IMR-90 (cell line): Measurements from ENCODE around the gene PERM1. TPM values are rescaled to one million over a fixed set of nuclear protein-coding genes. Genes with fewer than 3 reads are reported as not detected.

Source experiments
- ATAC-seq: fragments of 200-7000 bp; cut with Tn5 transposase; 2 replicates; pipeline ENCODE4 v1.9.1; 2020; ENCODE audit warnings: low read depth, mild to moderate bottlenecking, moderate library complexity
- BruUV-seq: library from RNA; stranded (reverse); fragments of 400-500 nt; replicated peaks from 2 replicates; lab custom pipeline; 2021; lab: Mats Ljungman, UMichigan
- CTCF ChIA-PET: fragments of 300-600 bp; formaldehyde crosslinking; extraction: SDS; loops from one replicate; lab custom pipeline; 2021; ENCODE audit warnings: antibody characterized with exemption; lab: Yijun Ruan, JAX
- POLR2A ChIA-PET: fragments of 300-600 bp; sonication (Branson Sonifier 250); formaldehyde crosslinking; loops from one replicate; lab custom pipeline; 2022; ENCODE audit warnings: antibody characterized with exemption; ENCODE audit not compliant: unreplicated experiment; lab: Charles Lee
- DNase-seq: peaks from one replicate; pipeline ENCODE4 v3.0.0; 2013
- H2AFZ ChIP-seq: replicated peaks from 2 replicates; pipeline ENCODE3; 2013; ENCODE audit warnings: low read length, mild to moderate bottlenecking; ENCODE audit not compliant: poor library complexity
- H2AK5ac ChIP-seq: 2 replicates; pipeline ENCODE4 v1.6.1; 2013; ENCODE audit warnings: low read depth, low read length, inconsistent platforms
- H2AK9ac ChIP-seq: replicated peaks from 2 replicates; pipeline ENCODE3; 2013; ENCODE audit warnings: mild to moderate bottlenecking, low read depth, low read length, moderate library complexity; ENCODE audit not compliant: poor library complexity
- H2BK120ac ChIP-seq: 2 replicates; pipeline ENCODE4 v1.6.1; 2013; ENCODE audit warnings: low read depth, low read length, inconsistent platforms
- H2BK15ac ChIP-seq: 3 replicates; pipeline ENCODE4 v1.6.1; 2013; ENCODE audit warnings: low read depth, low read length, inconsistent platforms
- H2BK20ac ChIP-seq: 2 replicates; pipeline ENCODE4 v1.6.1; 2013; ENCODE audit warnings: low read depth, mild to moderate bottlenecking, inconsistent platforms, low read length, moderate library complexity
- H2BK5ac ChIP-seq: 2 replicates; pipeline ENCODE4 v1.6.1; 2013; ENCODE audit warnings: mild to moderate bottlenecking, low read depth, low read length, inconsistent platforms; ENCODE audit not compliant: poor library complexity, severe bottlenecking
- H3K14ac ChIP-seq: replicated peaks from 2 replicates; pipeline ENCODE4 v1.6.1; 2013; ENCODE audit warnings: low read depth, low read length, inconsistent platforms
- H3K18ac ChIP-seq: 2 replicates; pipeline ENCODE4 v1.6.1; 2013; ENCODE audit warnings: low read depth, low read length, control low read depth
- H3K23ac ChIP-seq: 2 replicates; pipeline ENCODE4 v1.6.1; 2013; ENCODE audit warnings: low read depth, low read length, inconsistent platforms
- H3K27ac ChIP-seq: 2 replicates; pipeline ENCODE4 v1.5.1; 2013; ENCODE audit warnings: mild to moderate bottlenecking, control low read depth, low read length; ENCODE audit not compliant: insufficient read depth
- H3K27me3 ChIP-seq: 2 replicates; pipeline ENCODE4 v1.6.1; 2013; ENCODE audit warnings: low read length; ENCODE audit not compliant: control insufficient read depth, insufficient read depth
- H3K36me3 ChIP-seq: 2 replicates; pipeline ENCODE4 v1.6.1; 2013; ENCODE audit warnings: low read length, mixed read lengths; ENCODE audit not compliant: control insufficient read depth, insufficient read depth
- H3K4ac ChIP-seq: 2 replicates; pipeline ENCODE4 v1.6.1; 2013; ENCODE audit warnings: low read depth, low read length, inconsistent platforms
- H3K4me1 ChIP-seq: 2 replicates; pipeline ENCODE4 v1.6.1; 2013; ENCODE audit warnings: low read length, mixed read lengths; ENCODE audit not compliant: control insufficient read depth, insufficient read depth
- H3K4me2 ChIP-seq: 2 replicates; pipeline ENCODE4 v1.6.1; 2013; ENCODE audit warnings: low read depth, mild to moderate bottlenecking, control low read depth, low read length, moderate library complexity
- H3K4me3 ChIP-seq: 2 replicates; pipeline ENCODE4 v1.5.1; 2013; ENCODE audit warnings: low read depth, mild to moderate bottlenecking, control low read depth, low read length, moderate library complexity; ENCODE audit not compliant: insufficient read depth
- H3K56ac ChIP-seq: 2 replicates; pipeline ENCODE4 v1.6.1; 2013; ENCODE audit warnings: low read length, inconsistent platforms; ENCODE audit not compliant: insufficient read depth; ENCODE audit errors: extremely low read depth
- H3K79me1 ChIP-seq, 2 experiments: 2 replicates each; pipeline ENCODE4 v1.6.1; 2013; ENCODE audit warnings: low read length in 2 of 2, inconsistent platforms in 1 of 2, low read depth in 1 of 2
- H3K9ac ChIP-seq: 2 replicates; pipeline ENCODE4 v1.6.1; 2013; ENCODE audit warnings: low read depth, low read length, control low read depth
- H3K9me1 ChIP-seq: 2 replicates; pipeline ENCODE4 v1.6.1; 2013; ENCODE audit warnings: low read length, inconsistent platforms; ENCODE audit not compliant: insufficient read depth
- H3K9me3 ChIP-seq: 2 replicates; pipeline ENCODE4 v1.6.1; 2013; ENCODE audit warnings: low read length; ENCODE audit not compliant: control insufficient read depth, insufficient read depth
- H4K20me1 ChIP-seq: 2 replicates; pipeline ENCODE4 v1.6.1; 2013; ENCODE audit warnings: low read length, inconsistent platforms; ENCODE audit not compliant: insufficient read depth
- H4K5ac ChIP-seq: 2 replicates; pipeline ENCODE4 v1.6.1; 2013; ENCODE audit warnings: mild to moderate bottlenecking, low read depth, low read length, control low read depth
- H4K8ac ChIP-seq, 2 experiments: 2 replicates each; pipeline ENCODE4 v1.6.1; 2013; ENCODE audit warnings: low read depth in 2 of 2, low read length in 2 of 2, control low read depth in 1 of 2, inconsistent platforms in 1 of 2
- H4K91ac ChIP-seq: 2 replicates; pipeline ENCODE4 v1.6.1; 2013; ENCODE audit warnings: low read depth, low read length, inconsistent platforms; ENCODE audit not compliant: insufficient read depth
- CEBPB ChIP-seq: IDR thresholded peaks from 2 replicates; pipeline ENCODE4 v1.6.1; 2012; ENCODE audit warnings: low read depth, low read length, improper control_type of control experiment
- MAZ ChIP-seq: IDR thresholded peaks from 2 replicates; pipeline ENCODE4 v1.6.1; 2012; ENCODE audit warnings: low read depth, mild to moderate bottlenecking, low read length, improper control_type of control experiment, moderate library complexity, borderline replicate concordance
- WGBS, 2 experiments: methylation state at CpG; one replicate each; pipeline versions ENCODE4 v1.1.5 to v1.1.7; 2013; ENCODE audit warnings: missing lambda C conversion rate in 2 of 2; ENCODE audit not compliant: insufficient read length in 1 of 2; ENCODE audit errors: extremely low coverage in 2 of 2; 5-methylcytosine and 5-hydroxymethylcytosine counted together
- dilution Hi-C: fragments of 300-500 bp; cut with HindIII; formaldehyde crosslinking; loops from one replicate; pipeline ENCODE4 v1.14.3; 2018; ENCODE audit warnings: low sequenced_read_pairs; ENCODE audit not compliant: unreplicated experiment
- in situ Hi-C: fragments of 300-500 bp; cut with MboI; formaldehyde crosslinking; loops from 3 replicates; pipeline ENCODE4 v1.14.3; 2019; ENCODE audit warnings: low sequenced_read_pairs, inconsistent platforms, mixed read lengths
- intact Hi-C: fragments of 100-400 bp; cut with micrococcal nuclease; formaldehyde crosslinking; loops from 2 replicates; pipeline ENCODE4 v1.10.0; 2022
- polyA plus RNA-seq, 3 experiments: library from polyadenylated mRNA; depleted of rRNA; stranded (reverse); fragments of >200 nt; gene quantifications; 2 replicates each; pipeline ENCODE4 v1.2.3, GENCODE V29; 2012; ENCODE audit warnings: low replicate concordance in 1 of 3
- total RNA-seq: library from RNA; depleted of rRNA; stranded (reverse); fragments of >200 nt; gene quantifications from 2 replicates; pipeline ENCODE4 v1.2.3, GENCODE V29; 2012
- TF ChIP-seq, protein P1 (sequence below): conservative IDR thresholded peaks from 2 replicates; pipeline ENCODE4 v1.5.1; 2012; ENCODE audit warnings: mild to moderate bottlenecking, low read depth, low read length, improper control_type of control experiment

The PERM1 gene
- total and polyA plus RNA-seq, 2 of the 4 experiments (the other 2 are of a cell fraction): not detected

DNA sequence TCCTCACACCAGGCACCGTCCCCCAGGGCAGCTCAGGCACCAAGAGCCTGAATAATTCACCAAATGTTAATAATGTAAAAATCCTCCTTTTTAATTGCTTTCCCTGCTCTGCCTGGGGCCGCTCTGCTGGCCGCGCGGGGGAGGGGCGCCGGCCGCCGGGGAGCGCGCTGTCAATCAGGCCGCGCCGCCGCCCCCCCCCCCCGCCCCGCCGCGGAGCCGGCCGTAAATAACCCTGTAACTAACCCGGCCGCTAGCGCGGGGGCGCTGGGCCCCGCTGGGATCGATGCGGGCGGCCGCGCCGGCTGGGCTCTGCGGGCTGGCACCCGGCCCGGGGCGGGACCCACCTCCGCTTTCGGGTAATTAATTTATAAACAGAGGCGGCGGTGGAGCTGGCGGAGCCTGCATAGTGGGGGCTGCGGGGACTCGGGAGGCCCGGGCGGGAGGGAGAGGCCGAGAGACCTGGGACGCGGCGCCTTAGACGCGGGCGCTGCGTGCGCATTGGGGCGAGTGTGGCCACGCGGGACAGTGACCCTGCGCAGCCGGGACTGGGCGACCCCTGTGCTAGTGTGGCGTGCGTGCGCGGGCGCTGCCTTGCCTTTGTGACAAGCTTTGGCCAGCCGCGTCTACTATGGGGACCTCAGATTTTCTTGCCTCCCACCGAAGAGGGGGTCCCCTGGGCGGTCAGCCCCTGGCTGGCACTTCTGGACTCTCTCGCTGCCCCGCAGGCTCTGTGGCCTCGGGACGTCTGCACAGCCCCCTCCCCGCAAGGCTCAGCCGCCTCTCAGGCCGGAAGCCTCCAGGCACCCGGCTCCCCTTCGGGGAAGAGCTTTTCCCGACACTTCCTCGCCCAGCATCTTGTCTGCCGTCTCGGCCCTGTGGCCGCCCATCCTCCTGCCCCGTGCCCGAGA lies 41.5 kb downstream of the PERM1 start:
- Histone ChIP-seq H3K9me1 (no peaks in the 10 kb centered on the region), H3K18ac (peak overlapping the region; percentile 21; the same call in 1 of the 2 replicates), H2AK5ac (peak overlapping the region; percentile 94), H3K14ac (peak overlapping the region; percentile 66; the same call in 1 of the 2 replicates), H4K91ac (peak overlapping the region; percentile 89), H2BK120ac (peak overlapping the region; percentile 87), H2BK20ac (peak overlapping the region; percentile 62), H4K20me1 (peaks cover 16% of the 10 kb centered on the region), H2AK9ac (peak overlapping the region; percentile 83), H3K4me2 (peak overlapping the region; percentile 65), H4K5ac (peak overlapping the region; percentile 27; the same call in 1 of the 2 replicates), H3K27ac (peak overlapping the region; percentile 43), H3K4ac (peak overlapping the region; percentile 81), H3K27me3 (no peaks in the 10 kb centered on the region), H3K56ac (peak overlapping the region; percentile 54), H3K4me1 (peaks cover 48% of the 10 kb centered on the region), H3K9me3 (no peaks in the 10 kb centered on the region), H3K36me3 (peaks cover 4% of the 10 kb centered on the region), H3K79me1 (0 out of 4 replicates have a peak, but pooled peaks cover 0 to 5% of the 10 kb centered on the region in 2 experiments), H3K9ac (peak overlapping the region; percentile 26; the same call in 1 of the 2 replicates), H3K4me3 (no peak overlapping the region), H4K8ac (peak overlapping the region; percentile 43 to 83; a peak in 2 of 4 replicates), H3K23ac (peak overlapping the region; percentile 91; the same call in 1 of the 2 replicates), H2BK5ac (peak overlapping the region; percentile 68), H2AFZ (peak overlapping the region; percentile 66), H2BK15ac (peak overlapping the region; percentile 42; the same call in 1 of the 3 replicates)
- POLR2A ChIA-PET: interaction anchor here (0.6 kb wide), 1 partner anchor 12 kb away, joined by 3 read pairs; no protein-coding TSS in a partner anchor
- WGBS, 2 experiments: 5% methylated on average over 39 of the region's 86 CpGs; no CpG with 5 or more reads in 1 of the 2 experiments
- intact Hi-C loops: loop anchor here (1.0 to 2.0 kb wide), 2 partner anchors 16 to 28 kb away; no protein-coding TSS in a partner anchor
- TF ChIP-seq CEBPB (no peak), MAZ (peak; percentile 58)
- TF ChIP-seq, protein P1, sequence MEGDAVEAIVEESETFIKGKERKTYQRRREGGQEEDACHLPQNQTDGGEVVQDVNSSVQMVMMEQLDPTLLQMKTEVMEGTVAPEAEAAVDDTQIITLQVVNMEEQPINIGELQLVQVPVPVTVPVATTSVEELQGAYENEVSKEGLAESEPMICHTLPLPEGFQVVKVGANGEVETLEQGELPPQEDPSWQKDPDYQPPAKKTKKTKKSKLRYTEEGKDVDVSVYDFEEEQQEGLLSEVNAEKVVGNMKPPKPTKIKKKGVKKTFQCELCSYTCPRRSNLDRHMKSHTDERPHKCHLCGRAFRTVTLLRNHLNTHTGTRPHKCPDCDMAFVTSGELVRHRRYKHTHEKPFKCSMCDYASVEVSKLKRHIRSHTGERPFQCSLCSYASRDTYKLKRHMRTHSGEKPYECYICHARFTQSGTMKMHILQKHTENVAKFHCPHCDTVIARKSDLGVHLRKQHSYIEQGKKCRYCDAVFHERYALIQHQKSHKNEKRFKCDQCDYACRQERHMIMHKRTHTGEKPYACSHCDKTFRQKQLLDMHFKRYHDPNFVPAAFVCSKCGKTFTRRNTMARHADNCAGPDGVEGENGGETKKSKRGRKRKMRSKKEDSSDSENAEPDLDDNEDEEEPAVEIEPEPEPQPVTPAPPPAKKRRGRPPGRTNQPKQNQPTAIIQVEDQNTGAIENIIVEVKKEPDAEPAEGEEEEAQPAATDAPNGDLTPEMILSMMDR: 0 out of 2 replicates have a peak, but pooled peaks have one; percentile 22
- BruUV-seq: no TSS peak
- ATAC-seq: peak; percentile 34
- peak; percentile 62 for DNase-seq
- CTCF ChIA-PET: interaction anchor here (1.0 kb wide), 1 partner anchor 10 kb away, joined by 3 read pairs; no protein-coding TSS in a partner anchor
- in situ Hi-C loops: no loop called here
- dilution Hi-C loops: no loop called here
